GM18508 (cell line): ENCODE data around the gene ATP4A.

Source experiments
- ATAC-seq: cut with Tn5 transposase; IDR thresholded peaks from one replicate; pipeline ENCODE4 v1.9.1; 2021; ENCODE audit warnings: moderate number of reproducible peaks; ENCODE audit not compliant: insufficient read depth, unreplicated experiment

The ATP4A gene

DNA sequence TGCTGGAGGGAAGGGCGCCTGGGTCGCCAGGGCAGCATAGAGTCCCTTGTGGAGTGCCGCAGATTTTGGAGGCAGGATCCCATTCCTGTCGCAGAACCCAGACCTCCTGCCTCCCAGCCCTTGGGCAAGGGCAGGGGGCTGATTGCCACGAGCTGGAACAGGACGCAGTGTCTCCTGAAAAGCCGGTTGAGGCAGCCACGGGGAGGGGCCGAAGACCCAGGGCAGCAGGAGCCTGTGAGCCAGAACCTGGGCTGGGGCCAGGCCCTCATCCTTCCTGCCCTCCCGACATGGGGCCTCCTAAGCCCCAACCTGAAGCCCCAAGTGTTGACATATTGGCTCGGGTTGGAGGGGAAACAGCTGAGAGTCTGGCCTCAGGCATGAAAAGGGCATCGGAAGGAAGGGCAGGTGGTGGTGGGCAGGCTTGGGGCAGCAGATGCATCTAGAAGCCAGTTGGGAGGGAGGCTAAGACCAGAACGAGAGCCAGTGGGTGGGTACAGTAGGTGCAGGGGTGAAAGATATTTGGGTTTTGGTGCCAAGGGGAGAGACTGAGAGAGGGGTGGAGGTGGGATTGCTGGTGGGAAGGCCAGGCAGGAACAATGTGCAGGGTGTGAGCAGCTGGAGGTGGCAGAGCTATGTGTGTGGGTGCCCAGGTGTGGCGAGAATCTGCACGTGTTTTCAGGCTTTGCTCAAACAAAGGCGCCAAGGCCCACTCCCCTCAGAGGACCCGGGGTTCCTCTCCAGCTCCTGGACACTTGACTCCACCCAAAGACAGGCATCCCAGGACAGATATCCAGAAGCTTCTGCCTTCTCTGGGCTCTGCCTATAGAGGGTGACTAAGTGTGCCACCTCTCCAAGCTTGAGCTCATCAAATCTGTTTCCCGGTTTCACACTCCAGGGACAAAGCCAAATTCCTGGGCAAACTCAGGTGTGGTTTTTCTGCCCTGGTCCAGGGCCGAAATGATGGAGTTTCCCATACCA is 33.9 kb downstream of the ATP4A start:
- ATAC-seq: no peak

DNA sequence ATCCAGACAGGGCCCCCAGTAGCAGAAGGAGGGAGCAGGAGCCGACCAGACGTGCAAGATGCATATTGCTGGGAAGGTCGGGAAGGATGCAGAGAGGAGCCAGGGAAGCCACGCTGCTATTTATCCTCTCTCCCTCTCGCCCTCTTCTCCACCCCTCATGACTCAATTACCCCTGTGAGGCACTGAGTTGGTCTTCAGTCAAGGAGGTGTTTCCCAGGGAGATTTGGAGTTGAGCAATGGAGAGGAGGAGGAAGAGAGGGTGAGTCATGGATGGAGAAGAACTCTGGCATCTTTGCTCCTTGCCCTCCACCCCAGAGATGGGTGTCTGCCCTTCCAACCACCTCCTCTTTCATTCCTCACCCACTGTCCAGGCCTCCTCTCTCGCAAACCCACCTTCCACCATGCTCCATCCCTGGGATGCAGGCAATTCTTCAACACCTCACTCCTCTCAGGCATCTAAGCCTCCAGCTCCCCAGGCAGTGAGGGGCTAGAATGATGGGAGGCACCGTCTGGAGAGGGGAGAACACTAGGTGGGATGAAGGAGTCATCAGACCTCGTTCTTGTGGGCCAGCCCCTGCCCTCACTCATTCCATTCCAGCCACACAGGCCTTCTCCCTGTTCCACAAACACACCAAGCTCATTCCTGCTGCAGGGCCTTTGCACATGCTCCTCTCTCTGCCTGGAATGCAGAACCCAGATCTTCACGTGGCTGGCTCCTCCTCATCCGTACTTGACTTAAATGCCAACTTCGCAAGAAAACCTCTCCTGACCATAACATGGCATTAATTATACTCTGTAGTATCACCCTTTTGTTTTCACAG is 35.0 kb downstream of the ATP4A start, which contains the start of gene SBSN:
Gene SBSN (minus strand): TSS at position 94 of the 821 bp plus-strand sequence. CDS start 30 bp downstream, at position 64.
- no peak for ATAC-seq

DNA sequence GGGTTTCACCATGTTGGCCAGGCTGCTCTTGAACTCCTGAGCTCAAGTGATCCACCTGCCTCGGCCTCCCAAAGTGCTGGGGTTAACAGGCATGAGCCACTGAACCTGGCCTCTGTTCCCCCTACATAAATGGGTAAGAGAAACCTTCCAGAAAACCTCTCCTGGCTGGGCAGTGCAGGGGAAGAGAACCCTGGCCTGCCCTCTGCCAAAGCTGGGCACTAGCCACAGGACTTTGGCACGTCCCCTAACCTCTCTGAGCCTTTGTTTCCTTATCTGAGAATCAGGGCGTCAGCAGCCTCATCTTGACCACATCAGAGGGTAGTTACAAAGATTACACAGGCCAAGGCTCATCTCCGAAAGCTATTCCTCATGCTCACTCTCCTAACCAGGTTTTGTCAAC is 37.6 kb downstream of the ATP4A start:
- no peak for ATAC-seq

DNA sequence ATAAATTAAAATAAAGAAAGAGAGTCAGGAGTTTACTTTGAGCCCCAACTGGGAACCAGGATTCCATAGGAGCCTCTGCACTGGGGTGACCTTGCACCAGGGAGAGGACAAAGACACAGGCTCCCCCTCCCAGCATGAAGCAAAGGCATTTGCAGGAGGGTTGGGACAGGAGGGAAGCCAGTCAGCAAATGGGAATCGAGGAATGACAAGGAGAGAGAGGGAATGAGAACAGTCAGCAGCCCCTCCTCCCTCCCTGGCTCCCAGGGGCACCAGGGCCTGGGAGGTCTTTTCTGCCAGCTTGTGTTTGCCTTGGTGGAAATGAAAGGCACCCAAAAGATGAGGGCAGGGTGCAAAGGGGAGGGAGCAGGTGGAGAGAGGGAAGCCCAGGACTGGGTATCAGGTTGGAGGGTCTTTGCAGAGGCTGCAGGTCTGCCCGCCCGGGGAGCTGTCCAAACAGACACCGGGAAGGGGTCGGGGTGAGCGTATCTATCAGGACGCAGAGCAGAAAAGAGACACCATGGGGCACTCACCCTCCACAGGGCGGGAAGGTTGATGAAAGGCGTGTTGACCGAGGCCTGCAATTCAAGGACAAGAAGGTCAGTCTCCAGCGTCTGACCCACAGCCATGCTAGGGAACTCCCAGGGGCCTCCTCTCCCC is 39.1 kb downstream of the ATP4A start:
- no peak for ATAC-seq

DNA sequence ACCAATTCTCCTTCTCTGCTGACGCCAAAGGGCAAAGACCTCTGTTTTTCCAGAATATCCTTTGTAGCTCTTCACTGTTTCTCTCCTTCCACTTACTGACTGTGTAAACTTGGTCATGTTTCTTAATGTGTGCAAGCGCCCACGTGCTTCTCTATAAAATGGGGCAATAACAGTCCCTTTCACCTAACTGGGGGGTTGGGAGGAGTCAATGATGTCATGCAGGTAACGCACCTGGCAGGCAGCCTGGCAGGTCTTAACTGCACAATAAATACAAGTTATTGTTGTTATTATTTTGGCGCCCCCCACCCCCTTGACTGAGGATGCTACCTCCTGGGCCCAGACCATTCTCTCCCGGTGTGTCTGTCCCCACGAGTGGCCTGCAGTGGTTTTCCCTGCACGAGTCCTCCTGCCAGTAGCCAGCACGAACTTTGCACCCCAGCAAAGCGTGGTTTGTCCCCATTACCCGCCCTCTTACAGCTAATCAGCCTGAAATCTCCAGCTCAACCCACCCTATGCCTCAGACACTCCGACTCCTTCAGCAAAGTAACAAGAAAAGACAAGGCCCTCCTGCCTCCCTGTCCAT is 40.6 kb downstream of the ATP4A start:
- ATAC-seq: no peak

DNA sequence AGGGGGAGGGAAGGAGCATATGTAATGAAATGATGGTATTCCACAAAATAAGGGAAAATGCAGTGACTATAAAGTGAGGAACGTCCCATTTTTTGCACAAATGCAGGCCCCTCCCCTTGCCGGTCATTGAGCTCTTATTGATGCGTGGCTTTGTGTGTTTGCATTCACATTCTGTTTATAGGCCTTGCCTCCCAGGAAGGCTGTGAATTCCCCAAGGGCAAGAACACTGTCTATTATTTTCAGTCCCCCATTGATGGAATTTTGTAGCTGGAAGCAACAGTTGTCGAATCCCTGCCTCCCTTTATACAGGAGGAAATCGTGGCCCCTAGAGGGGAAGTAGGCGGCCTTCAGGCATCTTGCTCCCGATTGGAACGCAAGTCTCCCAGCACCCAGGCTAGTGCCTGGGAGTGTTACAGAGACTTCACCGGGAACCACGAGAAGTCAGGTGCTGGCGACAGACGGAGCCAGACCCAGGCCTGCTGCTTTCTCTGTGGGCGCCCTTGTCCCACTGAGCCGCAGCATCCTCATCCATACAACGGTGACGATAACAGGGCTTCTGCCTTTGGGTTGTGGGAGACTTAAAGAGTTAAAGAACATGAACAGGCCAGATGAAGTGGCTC is 42.2 kb downstream of the ATP4A start:
- no peak for ATAC-seq

DNA sequence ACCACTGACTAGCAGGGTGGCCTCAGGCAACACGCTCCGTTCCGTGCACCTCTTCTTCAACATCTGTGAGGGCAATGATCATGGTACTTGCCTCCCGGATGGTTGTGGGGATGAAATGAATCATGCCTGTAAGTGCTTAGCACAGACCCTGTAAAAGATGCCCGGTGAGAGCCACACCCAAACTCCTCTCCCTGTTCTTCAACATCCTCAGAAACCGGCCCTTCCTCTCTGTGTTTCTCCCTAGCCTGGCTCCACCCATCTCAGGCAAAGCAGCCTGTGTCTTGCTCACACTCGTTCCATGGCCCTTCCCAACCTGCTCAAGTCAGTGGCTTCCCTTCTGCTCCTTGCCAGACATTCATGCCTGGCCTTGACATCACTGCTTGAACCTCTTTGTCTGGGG is 44.2 kb downstream of the ATP4A start:
- ATAC-seq: no peak

DNA sequence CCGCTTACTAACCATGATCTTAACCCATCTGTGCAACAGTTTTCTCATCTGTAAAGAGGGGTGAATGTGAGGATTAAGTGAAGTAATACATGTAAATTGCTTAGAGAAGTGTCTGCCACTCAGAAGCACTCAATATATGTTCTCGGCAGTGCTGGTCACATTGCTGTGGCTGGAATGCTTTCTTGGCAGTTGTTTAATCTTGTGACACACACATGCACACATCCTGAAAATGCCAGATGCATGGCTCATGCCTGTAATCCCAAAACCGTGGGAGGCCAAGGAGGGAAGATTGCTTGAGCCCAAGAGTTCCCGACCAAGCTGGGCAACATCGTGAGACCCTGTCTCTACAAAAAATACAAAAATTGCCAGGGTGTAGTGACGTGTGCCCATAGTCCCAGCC is 45.1 kb downstream of the ATP4A start:
- no peak for ATAC-seq

DNA sequence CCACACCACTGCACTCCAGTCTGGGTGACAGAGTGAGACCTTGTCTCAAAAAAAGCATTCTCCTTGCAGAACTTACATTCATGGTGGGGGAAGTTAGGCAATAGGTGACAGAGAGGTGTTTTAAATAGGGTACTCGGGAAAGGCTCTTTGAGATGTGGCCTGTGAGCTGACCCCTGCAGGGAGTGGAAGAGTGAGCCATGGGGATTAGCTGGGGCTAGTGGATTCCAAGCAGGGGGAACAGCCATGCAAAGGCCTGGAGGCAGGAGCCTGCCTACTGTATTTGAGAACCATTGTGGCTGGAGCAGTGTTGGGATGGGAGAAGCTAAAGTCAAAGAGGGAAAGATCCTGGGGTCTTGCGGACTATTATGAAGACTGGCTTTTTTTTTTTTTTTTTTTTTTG is 46.1 kb downstream of the ATP4A start:
- no peak for ATAC-seq

DNA sequence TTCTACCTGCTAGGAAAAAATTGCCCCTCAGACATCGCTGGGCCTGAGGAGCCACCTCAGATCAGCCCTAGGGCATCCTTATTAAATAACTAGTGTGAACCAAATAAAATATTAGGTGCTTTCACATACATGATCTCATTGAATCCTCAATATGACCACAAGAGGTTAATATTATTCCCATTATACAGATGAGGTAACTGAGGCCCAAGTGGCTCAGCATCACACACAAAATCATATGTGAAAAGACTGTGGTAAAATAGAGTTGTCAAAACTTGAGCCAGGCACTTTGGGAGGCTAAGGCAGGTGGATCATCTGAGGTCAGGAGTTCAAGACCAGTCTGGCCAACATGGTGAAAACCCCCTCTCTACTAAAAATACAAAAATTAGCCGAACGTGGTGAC is 47.1 kb downstream of the ATP4A start:
- ATAC-seq: no peak

DNA sequence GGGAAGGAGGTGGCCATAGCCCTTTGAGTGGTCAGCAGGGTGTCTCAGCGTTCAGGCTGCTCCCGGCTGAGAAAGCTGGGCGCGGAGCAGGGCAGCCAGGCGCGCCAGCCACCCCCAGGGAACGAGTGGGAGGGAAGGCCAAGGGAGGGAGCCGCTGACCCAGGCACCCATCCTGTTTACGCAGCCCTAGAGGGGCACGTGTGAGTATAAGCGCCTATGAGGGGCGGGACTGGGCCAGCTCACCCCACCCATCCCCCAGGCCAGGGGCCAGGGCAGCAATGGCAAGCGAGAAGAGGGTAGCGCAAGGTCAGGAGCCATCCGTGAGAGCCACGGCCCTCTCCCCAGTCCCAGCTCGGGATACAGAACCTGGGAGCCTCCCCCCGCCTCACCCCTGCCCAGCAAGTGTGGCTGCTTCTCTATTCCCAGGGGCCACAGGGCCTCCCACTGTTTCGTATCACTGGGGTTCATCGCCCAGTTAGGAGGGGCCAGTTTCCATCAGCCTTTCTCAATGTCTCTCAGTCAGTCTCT is 49.1 kb downstream of the ATP4A start:
- no peak for ATAC-seq

DNA sequence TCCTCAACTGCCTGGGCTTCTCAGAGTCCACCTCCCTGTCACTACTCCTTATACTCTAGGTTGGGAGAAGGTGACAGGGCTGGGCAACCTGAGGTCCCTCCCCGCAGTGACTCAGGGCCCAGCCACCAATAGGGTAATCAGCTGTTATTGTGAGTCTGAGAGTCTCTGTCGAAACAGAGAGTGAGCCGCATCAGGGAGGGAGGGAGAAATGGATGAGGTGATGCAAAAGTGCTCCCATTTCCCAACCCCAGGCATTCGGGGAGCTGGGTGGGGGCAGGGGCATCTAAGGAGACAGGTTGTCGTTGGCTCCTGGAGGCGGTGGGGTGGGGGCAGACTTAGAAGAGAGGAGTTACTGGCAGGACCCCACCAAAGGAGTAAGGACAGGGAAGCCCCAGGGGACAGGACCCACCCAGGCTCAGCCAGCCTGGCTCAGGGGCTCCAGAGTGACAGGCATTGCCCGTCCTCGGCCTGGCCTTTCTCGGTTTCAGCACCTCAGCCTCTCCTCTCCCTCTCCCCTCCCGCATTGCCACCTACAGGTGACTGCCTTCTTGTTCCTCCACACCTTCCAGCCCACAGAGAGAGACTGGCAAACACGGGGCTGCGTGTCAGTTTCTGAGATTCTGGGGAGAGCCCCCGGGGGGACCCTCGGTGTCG is 49.7 kb downstream of the ATP4A start, which contains the start of gene DMKN:
Gene DMKN (minus strand): TSS at position 22 of the 654 bp plus-strand sequence. CDS start 174 bp downstream, outside the sequence.
- ATAC-seq: no peak

DNA sequence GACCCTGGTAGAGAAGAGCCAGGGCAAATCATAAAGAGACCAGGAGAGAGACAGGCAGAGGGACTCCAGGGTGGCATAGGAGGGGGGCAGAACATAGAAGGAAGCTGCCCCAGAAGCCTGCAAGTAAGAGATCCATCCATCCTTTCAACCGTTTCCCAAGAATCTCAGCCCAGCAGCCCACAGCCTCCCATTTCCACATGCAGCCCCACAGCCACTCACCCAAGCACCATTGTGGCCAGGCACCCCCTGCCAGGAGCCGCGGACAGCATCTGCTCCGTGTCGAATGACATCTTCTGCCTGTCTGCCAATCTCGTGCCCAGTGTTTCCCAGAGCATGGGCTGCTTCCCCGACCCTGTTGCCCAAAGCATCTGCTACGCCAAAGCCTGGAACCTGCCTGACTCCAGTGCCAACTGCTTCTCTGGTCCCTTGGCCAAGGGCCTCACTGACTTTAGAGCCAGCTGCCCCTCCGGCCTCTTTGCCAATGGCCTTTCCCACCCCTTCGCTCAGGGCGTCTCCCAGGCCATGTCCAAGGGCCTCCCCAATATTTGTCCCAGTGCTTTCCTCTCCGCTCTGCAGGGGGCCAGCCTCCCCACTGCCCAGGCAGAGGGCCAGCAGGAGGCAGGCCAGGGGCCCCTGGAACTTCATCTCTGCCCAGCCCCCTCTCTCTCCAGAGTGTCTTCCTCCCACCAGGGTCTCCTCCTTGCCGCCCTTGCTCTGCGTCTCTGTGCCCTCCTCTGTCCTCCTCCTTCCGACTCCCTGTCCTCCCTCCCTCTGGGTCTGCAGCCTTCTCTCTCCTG is 50.4 kb downstream of the ATP4A start:
- ATAC-seq: no peak

DNA sequence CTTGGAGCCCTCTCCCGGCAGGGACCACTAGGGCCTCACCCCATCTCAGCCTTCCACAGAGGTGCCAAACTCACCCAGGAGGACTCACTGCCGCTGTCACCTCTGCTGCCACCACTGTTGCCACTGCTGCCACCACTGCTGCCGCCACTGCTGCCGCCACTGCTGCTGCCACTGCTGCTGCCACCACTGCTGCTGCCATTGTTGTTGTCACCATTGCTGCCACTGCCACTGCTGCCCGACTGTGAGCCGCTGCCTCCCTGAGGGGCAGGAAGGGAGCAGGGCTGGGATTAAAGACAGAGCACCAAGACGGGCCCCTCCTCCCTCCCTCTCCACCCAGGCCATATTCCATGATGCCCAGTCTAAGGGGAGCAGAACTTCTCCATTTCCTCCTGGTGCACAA is 52.1 kb downstream of the ATP4A start:
- no peak for ATAC-seq

DNA sequence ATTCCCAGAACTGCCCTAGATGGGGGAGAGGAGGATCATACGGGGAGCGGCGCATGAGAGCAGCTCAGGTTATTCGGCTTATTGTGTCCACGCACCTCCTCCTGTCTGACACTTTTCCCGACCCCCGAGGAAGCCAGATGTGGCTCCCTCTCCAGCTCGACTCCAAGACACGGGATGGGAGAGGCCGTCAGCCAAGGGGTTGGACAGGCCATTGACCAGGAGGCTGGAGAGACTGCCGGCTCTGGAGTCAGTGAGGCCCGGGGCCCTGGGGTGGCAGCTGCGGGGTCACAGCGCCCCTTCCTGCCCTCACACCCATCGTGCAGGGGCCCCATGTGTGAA is 52.9 kb downstream of the ATP4A start:
- no peak for ATAC-seq

DNA sequence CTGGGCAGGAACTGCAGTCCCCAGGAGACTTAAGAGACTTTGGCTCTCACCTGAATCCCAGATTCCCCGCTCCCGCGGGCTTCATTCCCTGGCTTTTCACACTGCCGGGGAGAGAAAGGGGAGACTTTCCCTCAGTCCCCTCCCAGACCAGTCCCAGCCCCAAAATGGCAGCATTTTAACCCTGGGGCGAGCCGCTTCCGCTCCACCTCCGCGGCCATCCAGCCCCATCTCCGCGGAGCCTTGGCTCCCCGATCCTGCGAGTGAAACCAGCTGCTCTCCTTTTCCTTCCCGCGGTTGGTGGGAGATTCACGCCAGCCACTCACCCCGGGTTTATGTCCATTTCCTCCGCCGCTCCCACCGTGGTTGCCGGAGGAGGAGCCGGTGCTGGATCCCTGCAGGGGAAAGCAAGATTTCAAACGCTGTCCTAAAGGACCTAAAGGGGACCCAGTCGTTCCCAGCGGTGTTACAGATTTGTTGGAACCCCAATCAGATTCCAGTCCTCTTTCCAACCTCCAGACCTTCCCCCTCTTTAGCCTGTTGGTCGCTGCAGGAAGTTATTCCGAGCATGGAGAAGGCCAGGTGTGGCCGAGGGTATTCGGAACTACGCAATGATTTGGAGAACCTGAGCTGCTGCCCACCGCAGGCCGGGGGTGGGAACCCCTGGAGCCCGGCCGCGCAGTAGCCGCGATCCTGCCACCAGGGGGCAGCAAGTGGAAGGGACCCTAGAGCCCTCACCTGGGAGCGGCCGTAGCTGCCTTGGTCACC is 53.4 kb downstream of the ATP4A start:
- ATAC-seq: no peak

DNA sequence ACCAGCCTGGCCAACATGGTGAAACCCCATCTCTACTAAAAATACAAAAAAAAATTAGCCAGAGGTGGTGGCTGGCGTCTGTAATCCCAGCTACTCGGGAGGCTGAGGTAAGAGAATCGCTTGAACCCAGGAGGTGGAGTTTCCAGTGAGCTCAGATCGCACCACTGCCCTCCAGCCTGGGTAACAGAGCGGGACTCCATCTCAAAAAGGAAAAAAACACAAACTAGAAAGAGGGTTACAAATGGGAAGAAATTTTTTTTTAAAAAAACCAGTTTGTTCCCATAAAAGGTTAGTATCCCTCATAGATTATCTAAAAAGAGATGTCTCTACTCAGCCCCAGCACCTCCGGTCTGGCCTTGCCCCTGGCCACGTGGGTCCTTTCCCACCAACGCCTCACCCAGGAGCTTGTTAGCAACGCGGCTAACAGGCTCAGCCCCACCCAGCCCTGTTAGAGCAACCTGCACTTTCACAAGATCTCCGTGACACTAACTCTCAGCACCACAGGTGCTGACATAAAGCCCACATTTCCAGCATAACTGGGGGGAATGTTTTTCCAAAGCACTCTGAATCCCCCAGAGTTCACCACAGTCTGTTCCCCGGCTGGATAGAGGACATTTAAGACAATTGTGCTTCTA is 54.3 kb downstream of the ATP4A start:
- ATAC-seq: no peak
